ENCODE measurements around the gene DIP2B.
"Not testable (repeated sequence)": the region's sequence is repeated elsewhere in the genome, so short reads cannot be mapped to it uniquely, and the experiment has no call there.

The DIP2B gene

GRCh38 chr12:50676756-50677155, 172.0 kb downstream of the DIP2B start:
- DNase-seq (ENCODE audit: low read depth, low spot score): no peak

GRCh38 chr12:50677858-50678257, 173.1 kb downstream of the DIP2B start:
- DNase-seq (ENCODE audit: low read depth, low spot score): no peak

GRCh38 chr12:50678650-50679365, 174.0 kb downstream of the DIP2B start:
- no peak for DNase-seq (ENCODE audit: low read depth, low spot score)

- DNase-seq (ENCODE audit: low read depth, low spot score): no peak
These were observed 174.8 kb downstream of the DIP2B start for GRCh38 chr12:50679612-50680011.

GRCh38 chr12:50681064-50681463, 176.3 kb downstream of the DIP2B start:
- DNase-seq (ENCODE audit: low read depth, low spot score): not testable (repeated sequence)

- no peak for DNase-seq (ENCODE audit: low read depth, low spot score)
These were observed 180.9 kb downstream of the DIP2B start for GRCh38 chr12:50685641-50686040.

GRCh38 chr12:50686406-50686805, 181.6 kb downstream of the DIP2B start:
- DNase-seq (ENCODE audit: low read depth, low spot score): no peak

- DNase-seq (ENCODE audit: low read depth, low spot score): no peak
These were observed 182.2 kb downstream of the DIP2B start for GRCh38 chr12:50686976-50687375.

GRCh38 chr12:50689437-50689836, 184.7 kb downstream of the DIP2B start:
- DNase-seq (ENCODE audit: low read depth, low spot score): no peak

- DNase-seq (ENCODE audit: low read depth, low spot score): no peak
These were observed 186.1 kb downstream of the DIP2B start for GRCh38 chr12:50690925-50691324.

GRCh38 chr12:50695961-50696360, 191.2 kb downstream of the DIP2B start:
- DNase-seq (ENCODE audit: low read depth, low spot score): no peak

GRCh38 chr12:50696931-50697330, 192.1 kb downstream of the DIP2B start:
- no peak for DNase-seq (ENCODE audit: low read depth, low spot score)

GRCh38 chr12:50699154-50699553, 194.4 kb downstream of the DIP2B start:
- no peak for DNase-seq (ENCODE audit: low read depth, low spot score)

GRCh38 chr12:50699940-50700339, 195.2 kb downstream of the DIP2B start:
- no peak for DNase-seq (ENCODE audit: low read depth, low spot score)

- DNase-seq (ENCODE audit: low read depth, low spot score): no peak
These were observed 201.8 kb downstream of the DIP2B start for GRCh38 chr12:50706606-50707005.

- DNase-seq (ENCODE audit: low read depth, low spot score): no peak
These were observed 202.6 kb downstream of the DIP2B start for GRCh38 chr12:50707396-50707795.

GRCh38 chr12:50708631-50709030, 203.8 kb downstream of the DIP2B start:
- no peak for DNase-seq (ENCODE audit: low read depth, low spot score)

GRCh38 chr12:50711121-50711520, 206.3 kb downstream of the DIP2B start:
- no peak for DNase-seq (ENCODE audit: low read depth, low spot score)

GRCh38 chr12:50715174-50715573, 210.4 kb downstream of the DIP2B start:
- DNase-seq (ENCODE audit: low read depth, low spot score): no peak

GRCh38 chr12:50718760-50719159, 214.0 kb downstream of the DIP2B start:
- no peak for DNase-seq (ENCODE audit: low read depth, low spot score)

- DNase-seq (ENCODE audit: low read depth, low spot score): no peak
These were observed 215.3 kb downstream of the DIP2B start for GRCh38 chr12:50720085-50720484.

GRCh38 chr12:50720501-50720900, 215.7 kb downstream of the DIP2B start:
- no peak for DNase-seq (ENCODE audit: low read depth, low spot score)

- DNase-seq (ENCODE audit: low read depth, low spot score): no peak
These were observed 219.1 kb downstream of the DIP2B start for GRCh38 chr12:50723865-50724264.

Data from activated naive CD8-positive, alpha-beta T cell treated with anti-CD3 and anti-CD28 coated beads, Interleukin-2, amount 50 U/mL, for 16 hours (primary cell).